Measurements from ENCODE around the gene DPP10.

DNA sequence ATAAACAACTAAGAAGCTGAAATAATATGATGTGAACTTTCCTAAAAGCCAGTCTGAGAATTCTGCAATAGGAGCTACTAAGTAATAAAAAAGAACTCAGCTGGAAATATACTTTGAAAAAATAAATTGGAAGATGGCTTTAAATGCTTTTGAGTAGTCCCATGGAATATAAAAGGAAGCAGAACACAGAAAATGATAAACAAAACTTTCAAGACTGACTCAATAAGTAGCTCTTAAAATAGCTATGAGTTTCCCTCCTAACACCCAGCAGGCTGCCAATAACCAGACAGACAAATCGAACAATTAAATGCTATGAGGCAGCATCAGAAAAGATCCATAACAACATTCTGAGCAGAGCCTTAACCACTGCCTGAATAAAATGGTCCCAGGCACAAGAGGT lies 319.9 kb downstream of the DPP10 start:
- TF ChIP-seq, protein P1, sequence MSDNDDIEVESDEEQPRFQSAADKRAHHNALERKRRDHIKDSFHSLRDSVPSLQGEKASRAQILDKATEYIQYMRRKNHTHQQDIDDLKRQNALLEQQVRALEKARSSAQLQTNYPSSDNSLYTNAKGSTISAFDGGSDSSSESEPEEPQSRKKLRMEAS (IDR thresholded peaks at IDR 0.05; ENCODE audit: low read depth, low read length): no peak
- TF ChIP-seq, protein P2, sequence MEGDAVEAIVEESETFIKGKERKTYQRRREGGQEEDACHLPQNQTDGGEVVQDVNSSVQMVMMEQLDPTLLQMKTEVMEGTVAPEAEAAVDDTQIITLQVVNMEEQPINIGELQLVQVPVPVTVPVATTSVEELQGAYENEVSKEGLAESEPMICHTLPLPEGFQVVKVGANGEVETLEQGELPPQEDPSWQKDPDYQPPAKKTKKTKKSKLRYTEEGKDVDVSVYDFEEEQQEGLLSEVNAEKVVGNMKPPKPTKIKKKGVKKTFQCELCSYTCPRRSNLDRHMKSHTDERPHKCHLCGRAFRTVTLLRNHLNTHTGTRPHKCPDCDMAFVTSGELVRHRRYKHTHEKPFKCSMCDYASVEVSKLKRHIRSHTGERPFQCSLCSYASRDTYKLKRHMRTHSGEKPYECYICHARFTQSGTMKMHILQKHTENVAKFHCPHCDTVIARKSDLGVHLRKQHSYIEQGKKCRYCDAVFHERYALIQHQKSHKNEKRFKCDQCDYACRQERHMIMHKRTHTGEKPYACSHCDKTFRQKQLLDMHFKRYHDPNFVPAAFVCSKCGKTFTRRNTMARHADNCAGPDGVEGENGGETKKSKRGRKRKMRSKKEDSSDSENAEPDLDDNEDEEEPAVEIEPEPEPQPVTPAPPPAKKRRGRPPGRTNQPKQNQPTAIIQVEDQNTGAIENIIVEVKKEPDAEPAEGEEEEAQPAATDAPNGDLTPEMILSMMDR (IDR thresholded peaks at IDR 0.05 in 2 of 3, conservative IDR thresholded peaks at IDR 0.05 in 1 of 3; ENCODE audit: control insufficient read depth in 2 of 3, extremely low read depth in 1 of 3, insufficient read depth in 1 of 3, low read depth in 3 of 3, low read length in 3 of 3): no peak
- TF ChIP-seq NR2C2 (IDR thresholded peaks at IDR 0.05; ENCODE audit: borderline replicate concordance, control insufficient read depth, insufficient read length, low read depth) (no peak), ESRRA (IDR thresholded peaks at IDR 0.05; ENCODE audit: low read length) (no peak), FOS (IDR thresholded peaks at IDR 0.05; ENCODE audit: borderline replicate concordance, extremely low read depth, insufficient read length) (no peak), POLR2AphosphoS5 (IDR thresholded peaks at IDR 0.05; ENCODE audit: low read length) (no peak), EGR1 (IDR thresholded peaks at IDR 0.05; ENCODE audit: borderline replicate concordance in 1 of 2, low read depth in 2 of 2, low read length in 2 of 2) (no peak), POLR2AphosphoS2 (IDR thresholded peaks at IDR 0.05; ENCODE audit: low read depth, low read length) (no peak), GABPA (IDR thresholded peaks at IDR 0.05; ENCODE audit: low read depth) (no peak), POLR2A (IDR thresholded peaks at IDR 0.05; ENCODE audit: low read depth, low read length) (no peak), PML (IDR thresholded peaks at IDR 0.05; ENCODE audit: low read length) (no peak)

All from GM12878 (cell line).